HG02852 (cell line): ENCODE results near the gene ANK2.
A peak's percentile ranks its signal among the peaks of the same experiment; 100 is the strongest.

Source experiments
- ATAC-seq: cut with Tn5 transposase; IDR thresholded peaks from one replicate; pipeline ENCODE4 v1.9.1; 2021; ENCODE audit warnings: mild to moderate bottlenecking, moderate library complexity; ENCODE audit not compliant: unreplicated experiment

The ANK2 gene

DNA sequence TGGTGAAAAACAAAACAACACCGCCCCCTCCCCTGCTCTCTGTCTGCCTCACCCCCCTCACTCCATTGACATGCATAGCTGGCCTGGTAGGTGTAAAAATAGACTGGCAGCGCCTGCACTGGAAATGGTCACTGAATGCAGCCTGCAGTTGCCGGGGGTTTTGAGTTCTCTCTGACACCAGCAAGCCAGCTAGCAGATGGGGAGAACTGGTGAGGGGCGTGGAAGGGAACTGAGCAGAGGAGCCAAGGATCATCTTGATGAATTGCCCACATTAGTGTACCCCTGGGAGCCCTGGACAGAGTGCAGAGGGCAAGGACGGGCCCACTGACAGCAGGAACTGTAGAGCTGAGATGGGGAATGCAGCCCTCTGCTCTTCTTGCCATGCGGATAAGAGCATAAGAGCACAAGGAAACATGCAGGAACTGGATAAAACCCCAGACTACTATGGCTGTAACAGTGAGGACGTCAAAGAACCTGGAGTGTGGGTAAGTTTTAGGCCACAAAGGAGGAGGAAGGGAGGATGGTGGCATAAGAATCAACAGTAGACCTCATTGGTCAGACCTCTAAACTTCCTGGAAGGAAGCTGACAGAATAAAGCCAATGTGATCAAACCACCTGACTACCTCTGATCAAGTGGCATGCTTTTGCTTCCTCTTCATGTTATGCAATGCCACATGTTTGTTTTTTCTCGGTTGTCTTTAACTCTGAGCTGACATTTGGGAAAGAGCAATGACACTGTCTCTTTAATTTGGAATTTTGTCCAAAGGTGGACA, 96.3 kb downstream of the ANK2 start:
- ATAC-seq = no peak

DNA sequence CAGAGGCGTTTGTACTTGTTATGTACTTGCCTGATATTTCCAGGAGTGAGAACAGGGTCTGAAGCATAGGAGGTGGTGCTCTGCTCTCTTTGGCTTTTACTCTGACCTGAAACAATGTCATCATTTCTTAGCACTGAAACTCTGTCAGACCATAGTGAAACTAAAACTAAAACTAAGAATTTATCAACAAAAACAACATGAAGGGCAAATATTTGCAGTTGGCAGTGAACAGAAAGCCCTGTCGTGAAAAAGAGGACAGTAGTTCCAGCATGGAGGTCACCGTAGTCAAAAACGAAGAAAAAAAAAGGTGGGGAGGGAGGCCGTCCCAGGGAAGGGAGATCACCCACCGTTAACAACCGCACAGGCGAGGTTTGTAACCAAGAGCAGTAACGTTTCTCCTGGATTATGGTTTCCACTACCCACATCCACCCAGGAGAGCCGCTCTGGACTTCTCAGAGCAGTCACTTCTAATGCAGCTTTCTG, 97.5 kb downstream of the ANK2 start:
- peak; percentile 82 for ATAC-seq

DNA sequence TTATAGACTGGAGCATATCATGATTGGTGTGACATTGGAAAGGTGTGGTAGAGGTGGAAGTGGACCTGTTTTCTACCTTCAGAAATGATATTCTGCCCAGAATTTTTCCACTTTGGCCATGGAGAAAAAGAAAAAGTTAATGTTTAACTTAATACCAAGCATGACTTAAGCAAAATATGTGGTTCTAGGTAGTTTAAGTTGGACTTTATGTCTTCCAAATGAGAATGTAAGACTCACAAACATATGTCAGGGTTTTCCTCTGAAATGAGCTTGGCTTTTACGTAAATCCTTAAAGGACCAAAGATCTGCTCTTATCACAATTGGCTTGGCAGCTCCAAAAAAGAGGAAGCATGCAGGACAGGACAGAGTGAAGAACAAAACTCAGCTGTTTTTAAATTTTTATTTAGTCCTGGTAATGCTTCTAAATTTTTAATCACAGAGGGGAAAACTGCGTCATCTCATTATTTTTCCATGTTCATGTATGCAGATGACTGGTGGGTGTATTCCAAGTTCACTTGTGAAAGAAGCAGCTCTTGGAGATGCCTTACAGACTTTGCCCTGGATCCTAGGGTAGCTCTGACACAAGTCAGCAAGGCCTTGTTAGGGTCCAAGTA, 98.2 kb downstream of the ANK2 start:
- ATAC-seq = no peak

DNA sequence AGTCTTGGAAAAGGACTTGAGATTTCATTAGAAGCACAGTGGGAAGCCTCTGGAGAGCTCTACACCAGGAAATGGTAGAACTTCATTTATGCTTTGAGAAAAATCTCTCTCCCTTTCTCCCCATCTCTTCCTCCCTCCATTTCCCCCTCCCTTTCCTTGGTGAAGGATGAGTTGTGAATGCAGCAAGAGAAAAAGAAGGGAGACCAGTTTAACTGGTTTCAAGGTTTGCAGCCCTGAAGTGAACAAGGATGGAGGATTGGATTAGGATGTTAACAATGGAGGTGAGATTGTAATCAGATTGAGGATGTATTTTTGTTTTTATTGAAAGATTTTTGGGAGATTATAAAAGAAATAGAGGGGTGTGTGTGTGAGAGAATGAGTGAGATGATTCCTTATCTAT, 99.5 kb downstream of the ANK2 start:
- ATAC-seq = no peak

DNA sequence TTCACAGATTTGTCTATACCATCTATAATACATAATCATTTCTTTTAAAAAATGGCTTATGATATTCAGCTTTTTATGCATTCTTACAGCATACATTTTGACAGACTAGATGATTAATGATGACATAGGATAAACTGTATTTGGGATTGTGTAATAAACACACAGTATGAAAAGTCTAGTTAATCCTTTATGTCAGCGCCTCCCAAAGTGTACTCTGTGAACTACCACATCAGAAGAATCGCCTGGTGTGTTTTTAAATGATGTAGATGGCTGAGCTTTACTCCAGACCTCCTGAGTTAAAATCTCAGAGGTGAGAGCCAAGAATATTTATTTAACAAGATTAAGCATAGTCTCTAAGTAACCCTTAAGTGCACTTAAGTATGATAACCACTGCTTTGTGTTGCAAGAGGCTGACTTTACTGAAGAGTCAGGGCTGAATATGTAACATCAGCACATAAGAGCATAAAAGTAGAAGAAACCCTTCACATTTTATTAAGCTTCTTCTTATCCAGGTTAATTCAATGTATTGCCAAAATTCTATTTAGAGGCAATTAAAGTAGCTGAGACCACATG, 104.2 kb downstream of the ANK2 start:
- ATAC-seq = no peak

DNA sequence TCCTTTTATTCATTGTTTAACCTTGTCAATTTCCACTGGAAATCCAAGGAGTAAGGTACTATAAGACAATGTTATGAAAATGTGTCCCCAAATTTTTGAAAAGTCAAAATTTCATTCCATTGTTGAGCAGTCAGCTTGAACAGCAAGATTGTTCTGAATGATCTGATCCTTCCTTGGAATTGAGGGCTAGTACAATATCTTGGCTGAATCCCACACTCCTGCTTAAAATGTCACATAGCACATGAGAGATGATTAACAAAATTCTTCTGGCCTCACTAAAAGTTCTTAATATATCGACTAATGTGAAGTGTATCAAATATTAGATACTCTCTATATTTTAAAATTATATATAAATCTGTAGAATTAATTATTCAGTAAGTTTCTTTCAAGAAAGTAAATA, 104.8 kb downstream of the ANK2 start:
- ATAC-seq = no peak

- no peak for ATAC-seq
Measured at GRCh38 chr4:113157086-113157857, 107.8 kb downstream of the ANK2 start.

GRCh38 chr4:113159942-113160545, 110.6 kb downstream of the ANK2 start:
- ATAC-seq = no peak

DNA sequence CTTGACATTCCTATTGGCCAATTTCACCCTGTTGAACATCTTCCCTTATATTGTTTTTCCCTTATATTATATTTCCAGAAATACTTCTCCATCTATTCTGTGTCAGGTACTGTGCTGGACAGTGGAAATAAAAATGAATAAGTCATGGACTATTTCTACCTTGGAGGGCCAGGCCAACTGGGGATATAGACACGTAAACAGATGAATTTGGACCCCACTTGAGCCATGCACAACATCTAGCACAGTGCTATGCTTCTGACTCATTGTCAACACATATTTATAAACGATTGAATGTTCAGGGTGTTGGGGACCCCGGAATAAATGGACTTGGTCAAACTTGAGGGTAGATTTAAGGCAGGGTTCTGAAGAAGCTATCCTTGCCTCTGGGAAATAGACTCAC, 111.1 kb downstream of the ANK2 start:
- ATAC-seq = no peak

DNA sequence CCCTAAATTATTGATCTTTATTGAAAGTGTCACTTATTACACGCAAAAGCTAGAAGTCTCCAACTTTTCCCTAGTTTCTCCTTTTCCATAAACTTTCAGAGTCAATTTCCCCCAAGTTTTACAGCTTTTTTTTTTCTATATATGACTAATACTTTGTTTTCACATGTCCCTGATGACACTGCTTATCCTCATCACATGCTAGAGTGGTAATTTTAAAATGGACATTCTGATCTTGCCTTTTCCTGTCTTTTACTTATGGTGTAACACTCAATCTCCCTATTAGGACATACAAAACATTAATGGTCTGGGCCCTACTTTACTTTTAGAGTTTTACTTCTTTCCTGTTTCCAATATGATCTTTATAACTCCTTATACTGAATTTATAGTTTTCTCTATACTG, 112.6 kb downstream of the ANK2 start:
- ATAC-seq = no peak

GRCh38 chr4:113169368-113169767, 119.9 kb downstream of the ANK2 start:
- ATAC-seq = no peak

DNA sequence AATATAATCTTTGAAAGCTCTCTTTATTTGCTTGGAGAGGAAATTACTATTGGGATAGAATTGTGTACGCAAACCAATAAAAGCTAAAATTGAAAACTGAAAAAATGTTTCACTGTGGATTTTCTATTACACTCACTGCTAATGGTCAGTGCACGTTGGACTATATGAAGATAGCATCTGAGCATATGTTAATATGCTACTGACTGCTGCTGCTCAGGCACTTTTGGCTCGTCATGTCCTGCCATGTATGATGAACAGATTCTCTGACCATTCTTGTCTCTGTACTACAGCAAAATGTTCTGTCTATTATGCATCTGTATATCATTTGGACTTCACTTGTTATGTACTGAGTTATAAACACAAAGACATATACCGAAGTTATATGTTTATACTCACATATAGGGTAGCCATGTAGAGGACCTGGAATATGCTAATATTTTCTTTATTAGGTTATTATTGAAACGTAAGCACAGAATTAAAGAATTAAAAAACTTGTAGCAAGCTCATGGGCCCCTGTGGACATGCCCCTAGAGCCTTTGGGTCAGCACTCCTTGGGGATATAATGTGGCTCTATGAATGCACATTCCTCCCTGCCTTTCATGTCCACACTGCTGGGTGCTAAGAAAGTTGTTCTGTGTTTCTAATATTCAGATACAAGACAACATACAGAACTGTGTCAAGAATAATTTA, 120.8 kb downstream of the ANK2 start:
- no peak for ATAC-seq

- ATAC-seq = no peak
Measured at GRCh38 chr4:113170805-113171468, 121.5 kb downstream of the ANK2 start.

- peak; percentile 12 for ATAC-seq
Measured at GRCh38 chr4:113173126-113173792, 123.8 kb downstream of the ANK2 start.

DNA sequence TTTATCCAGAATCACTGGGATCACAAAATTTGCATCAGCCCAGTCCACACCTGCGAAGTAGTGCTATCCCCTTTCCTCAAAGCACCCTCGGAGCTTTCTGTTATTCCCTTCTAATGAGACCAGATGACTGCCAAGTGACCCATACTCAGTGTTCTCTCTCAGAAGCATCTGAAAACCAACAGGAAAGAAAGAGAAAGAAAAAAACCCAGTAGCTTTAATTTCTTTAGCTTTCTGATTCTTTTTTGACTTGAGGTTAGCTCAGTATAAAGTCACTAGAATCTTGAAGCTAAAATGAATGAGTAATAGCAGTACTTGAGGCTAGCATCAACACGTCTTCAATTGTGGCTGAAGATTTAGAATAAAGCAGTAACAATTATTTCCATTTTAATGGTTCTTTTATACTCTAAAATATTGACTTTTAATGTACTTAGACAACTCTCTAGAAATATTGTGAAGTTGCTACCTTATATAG, 124.4 kb downstream of the ANK2 start:
- ATAC-seq = peak; percentile 69

GRCh38 chr4:113179091-113179490, 129.6 kb downstream of the ANK2 start:
- no peak for ATAC-seq

DNA sequence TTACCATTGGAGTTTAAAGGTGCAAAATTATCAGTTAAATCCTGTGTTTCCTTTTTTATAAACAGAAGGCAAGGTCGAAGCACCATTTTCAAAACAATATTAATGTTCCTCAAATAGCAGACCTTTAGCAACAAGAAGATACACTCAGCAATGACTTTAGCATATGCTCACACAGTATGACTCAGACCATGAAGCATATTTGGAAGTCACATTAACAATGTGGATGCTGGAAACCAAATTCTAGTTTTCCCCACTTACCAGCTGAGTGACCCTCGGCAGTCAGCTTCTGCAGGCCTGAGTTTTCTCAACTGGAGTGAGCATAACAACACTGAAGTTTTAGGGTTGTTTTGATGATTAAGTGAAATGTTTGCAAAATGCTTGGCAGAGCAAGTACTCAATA, 130.5 kb downstream of the ANK2 start:
- ATAC-seq = no peak

DNA sequence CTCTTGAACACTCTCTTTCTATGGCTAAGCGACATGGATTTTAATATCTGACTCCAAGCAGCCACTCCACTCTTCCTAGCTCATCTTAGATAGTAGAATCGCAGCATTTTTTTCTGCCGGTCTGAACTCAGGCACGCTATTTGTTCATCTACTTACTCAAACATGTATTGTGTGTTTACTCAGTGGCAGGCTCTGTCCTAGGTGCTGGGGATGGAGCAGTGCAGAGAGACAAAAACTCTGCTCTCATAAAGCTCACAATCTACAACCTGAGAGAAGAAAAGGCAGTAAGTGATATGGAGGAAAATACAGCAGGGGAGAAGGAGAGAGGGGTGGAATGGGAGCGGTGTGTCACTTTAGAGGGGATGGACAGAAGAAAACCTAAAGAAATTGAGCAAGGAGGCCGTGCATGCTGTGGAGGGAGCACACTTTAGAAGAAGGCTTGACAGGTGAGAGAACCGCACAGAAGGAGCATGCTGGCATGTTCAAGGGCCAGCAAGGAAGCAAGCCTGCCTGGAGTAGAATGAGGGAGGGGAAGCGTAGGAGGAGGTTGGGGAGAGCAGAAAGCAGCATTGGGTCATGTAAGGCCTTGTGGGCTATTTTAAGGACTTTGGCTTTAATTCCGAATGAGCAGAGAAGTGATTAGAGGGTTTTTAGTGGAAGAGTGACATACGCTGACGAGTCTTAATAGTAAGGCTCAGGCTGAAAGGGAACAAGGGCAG, 132.0 kb downstream of the ANK2 start:
- ATAC-seq = no peak
